ENCODE data around the gene MYRF.

The MYRF gene

DNA sequence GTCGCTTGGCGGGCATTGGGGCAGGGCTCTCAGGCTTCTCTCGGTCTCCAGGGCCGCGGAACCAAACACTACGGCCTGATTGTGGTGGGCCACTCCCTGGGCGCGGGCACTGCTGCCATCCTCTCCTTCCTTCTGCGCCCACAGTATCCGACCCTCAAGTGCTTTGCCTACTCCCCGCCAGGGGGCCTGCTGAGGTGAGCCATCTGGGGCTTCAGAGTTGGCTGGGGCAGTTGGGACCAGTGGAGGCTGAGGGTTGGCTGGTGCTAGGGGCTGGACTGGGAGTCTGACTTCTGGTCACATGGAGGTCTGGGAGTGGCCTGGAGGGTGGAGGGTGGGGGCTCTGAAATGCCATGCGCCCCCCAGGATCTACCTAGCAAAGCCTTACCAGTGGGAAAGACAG, 15.3 kb upstream of the MYRF start:
- H3K27ac ChIP-seq = no peak overlapping the region
- H3K4me3 ChIP-seq = no peak overlapping the region

GRCh38 chr11:61737636-61738386, 14.6 kb upstream of the MYRF start:
- Histone ChIP-seq H3K27ac (no peak overlapping the region), H3K4me3 (no peak overlapping the region)

DNA sequence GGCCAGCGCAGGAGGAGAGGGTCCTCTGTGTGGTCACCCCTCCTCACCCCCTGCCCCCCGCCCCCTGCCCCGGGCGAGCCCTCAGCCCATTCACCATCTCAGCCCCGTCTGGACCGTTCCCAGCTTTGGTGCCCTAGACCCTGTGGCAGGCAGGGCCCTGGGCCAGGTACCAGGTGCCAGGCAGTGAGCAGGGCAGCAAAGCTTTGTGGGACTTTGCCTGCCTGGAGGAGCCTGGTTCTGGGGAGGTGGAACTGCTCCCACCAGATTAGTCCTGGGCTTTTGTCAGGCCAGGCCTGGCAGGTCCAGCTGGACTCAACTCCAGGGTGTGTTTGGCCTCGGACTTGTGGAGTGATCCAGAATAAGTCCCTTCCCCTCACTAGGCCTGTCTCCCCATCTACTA, 13.7 kb upstream of the MYRF start:
- H3K27ac ChIP-seq = no peak overlapping the region
- no peak overlapping the region for H3K4me3 ChIP-seq

DNA sequence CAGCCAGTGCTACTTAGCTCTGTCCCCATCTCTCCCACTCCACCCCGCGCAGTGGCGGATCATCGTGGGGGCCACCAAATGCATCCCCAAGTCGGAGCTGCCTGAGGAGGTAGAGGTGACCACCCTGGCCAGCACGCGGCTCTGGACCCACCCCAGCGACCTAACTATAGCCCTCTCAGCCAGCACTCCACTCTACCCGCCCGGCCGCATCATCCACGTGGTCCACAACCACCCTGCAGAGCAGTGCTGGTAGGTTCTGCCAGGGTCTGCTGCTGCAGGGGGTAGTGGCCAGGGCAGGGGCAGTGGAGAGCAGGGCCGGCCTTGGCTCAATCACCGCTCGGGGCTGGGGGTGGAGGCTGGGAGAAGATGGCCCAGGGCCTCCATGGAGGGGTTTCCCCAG, 13.0 kb upstream of the MYRF start:
- Histone ChIP-seq H3K27ac (no peak overlapping the region), H3K4me3 (no peak overlapping the region)

DNA sequence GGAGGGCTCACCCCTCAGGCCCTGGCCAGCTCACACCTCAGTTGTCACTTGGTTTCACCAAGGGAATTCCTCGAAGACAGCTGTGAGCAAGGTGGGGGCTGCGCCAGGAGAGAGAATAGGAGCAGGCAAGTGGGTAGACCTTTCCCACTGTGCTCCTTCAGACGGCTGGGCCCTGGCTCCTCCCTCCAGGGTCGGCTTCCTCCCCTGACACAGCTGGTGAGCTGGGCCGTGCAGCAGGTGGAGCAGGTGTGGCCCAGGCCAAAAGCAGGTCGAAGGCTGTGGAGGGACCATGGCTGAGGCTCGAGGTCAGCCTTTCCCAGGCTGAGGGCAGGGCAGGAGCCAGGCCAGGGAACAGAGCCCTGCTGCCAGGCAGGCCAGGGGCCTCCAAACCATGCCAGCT, 12.5 kb upstream of the MYRF start:
- Histone ChIP-seq H3K27ac (no peak overlapping the region), H3K4me3 (no peak overlapping the region)

GRCh38 chr11:61742391-61742790, 10.0 kb upstream of the MYRF start:
- H3K27ac ChIP-seq = no peak overlapping the region
- no peak overlapping the region for H3K4me3 ChIP-seq

- H3K27ac ChIP-seq = no peak overlapping the region
- H3K4me3 ChIP-seq = no peak overlapping the region
Measured at GRCh38 chr11:61743486-61744095, 8.8 kb upstream of the MYRF start.

- Histone ChIP-seq H3K27ac (no peak overlapping the region), H3K4me3 (no peak overlapping the region)
Measured at GRCh38 chr11:61744181-61744580, 8.3 kb upstream of the MYRF start.

GRCh38 chr11:61744609-61745156, 7.8 kb upstream of the MYRF start:
- Histone ChIP-seq H3K27ac (no peak overlapping the region), H3K4me3 (no peak overlapping the region)

GRCh38 chr11:61745781-61746441, 6.5 kb upstream of the MYRF start:
- H3K4me3 ChIP-seq = no peak overlapping the region
- no peak overlapping the region for H3K27ac ChIP-seq

DNA sequence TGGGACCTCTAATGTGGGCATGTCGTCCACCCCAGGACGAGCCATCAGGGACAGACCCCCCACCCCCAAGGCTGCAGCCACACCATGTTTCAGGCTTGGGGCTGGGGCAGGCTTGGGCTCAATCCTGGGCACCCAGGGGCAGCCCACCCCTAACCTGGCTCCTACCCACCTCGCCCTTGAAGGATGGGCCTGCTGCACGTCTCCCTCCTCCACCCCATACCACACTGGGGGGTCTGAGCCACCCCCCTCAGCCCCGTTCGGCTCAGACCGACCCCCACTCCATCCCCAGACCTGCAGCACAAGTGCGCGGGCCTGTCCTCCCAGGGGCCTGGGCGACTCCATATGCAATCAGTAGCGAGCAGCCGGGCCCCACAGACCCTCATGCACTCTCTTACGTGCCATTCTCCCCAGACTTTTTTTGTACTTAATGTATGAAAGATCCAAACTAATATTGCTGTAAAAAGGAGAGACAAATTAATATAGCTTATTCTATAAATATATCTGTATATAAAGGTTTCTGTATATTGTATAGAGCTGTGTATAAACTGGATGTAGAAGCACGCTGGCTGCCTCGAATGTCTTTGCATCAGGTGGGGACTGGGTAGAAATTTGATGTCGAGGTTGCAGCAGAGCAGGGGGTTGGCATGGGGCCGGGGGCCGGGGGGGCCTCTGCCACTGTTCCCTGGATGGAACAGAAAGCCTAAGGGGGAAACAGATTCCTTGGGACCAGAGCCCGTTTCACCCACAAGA, 5.8 kb upstream of the MYRF start:
- Histone ChIP-seq H3K27ac (no peak overlapping the region), H3K4me3 (no peak overlapping the region)

- Histone ChIP-seq H3K27ac (peak overlapping the region in 1 of 21 experiments; percentile 16), H3K4me3 (no peak overlapping the region)
Measured at GRCh38 chr11:61747192-61747966, 5.1 kb upstream of the MYRF start.

DNA sequence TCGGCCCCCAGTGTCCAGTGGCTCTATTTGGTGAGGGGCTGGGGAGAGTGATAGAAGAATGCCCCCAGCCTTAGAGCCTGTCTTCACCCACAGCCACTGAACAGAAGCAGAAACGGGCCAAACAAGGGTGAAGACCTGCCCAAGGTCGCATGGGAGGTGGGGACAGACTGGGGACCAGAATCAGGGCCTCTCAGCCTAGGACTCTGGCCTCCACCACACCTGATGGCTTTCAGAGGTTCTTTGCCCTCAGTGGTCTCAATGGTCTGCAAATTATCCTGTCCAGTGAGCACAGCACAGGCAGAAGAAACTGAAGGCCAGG, 4.5 kb upstream of the MYRF start:
- H3K4me3 ChIP-seq = no peak overlapping the region
- peak overlapping the region in 1 of 21 experiments; percentile 16 for H3K27ac ChIP-seq

DNA sequence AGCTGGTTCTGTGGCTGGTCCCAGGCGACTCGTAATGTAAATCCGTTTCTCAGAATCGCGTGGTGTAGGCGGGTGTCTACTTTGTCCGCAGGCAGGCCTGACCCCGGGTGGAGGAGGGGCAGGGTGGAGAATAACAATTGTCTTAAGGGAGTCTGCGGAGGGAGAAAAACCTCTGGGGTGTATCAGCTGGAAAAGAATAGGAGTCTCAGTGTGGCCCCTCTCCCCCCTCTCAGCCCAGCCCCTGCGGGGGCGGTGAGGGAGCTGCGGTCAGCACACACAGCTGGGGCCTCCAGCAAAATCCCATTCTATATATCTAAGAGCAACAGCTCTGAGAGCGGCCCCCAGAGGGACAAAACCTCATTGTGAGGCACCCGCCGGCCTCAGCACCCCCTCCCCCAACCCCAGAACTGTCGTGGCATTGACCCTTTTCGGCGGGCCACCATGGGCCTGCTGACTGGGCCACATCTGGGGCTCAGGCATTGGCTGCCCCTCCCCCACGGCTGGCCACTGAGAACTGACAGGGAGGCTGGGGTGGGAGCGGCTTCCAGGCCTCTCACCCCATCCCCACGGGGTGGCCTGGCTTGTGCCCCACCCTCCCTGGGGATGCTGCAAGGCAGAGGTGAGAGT, 2.7 kb upstream of the MYRF start:
- no peak overlapping the region for H3K4me3 ChIP-seq
- no peak overlapping the region for H3K27ac ChIP-seq

- Histone ChIP-seq H3K27ac (no peak overlapping the region), H3K4me3 (no peak overlapping the region)
Measured at GRCh38 chr11:61750631-61751273, 1.7 kb upstream of the MYRF start.

- no peak overlapping the region for H3K4me3 ChIP-seq
- H3K27ac ChIP-seq = no peak overlapping the region
Measured at GRCh38 chr11:61751384-61751783, 1.1 kb upstream of the MYRF start.

- Histone ChIP-seq H3K4me3 (peak overlapping the region in 3 of 7 experiments; percentile 8 to 37 (median 13)), H3K27ac (no peak overlapping the region)
Measured at GRCh38 chr11:61752925-61753521, 587 bp downstream of the MYRF start.

DNA sequence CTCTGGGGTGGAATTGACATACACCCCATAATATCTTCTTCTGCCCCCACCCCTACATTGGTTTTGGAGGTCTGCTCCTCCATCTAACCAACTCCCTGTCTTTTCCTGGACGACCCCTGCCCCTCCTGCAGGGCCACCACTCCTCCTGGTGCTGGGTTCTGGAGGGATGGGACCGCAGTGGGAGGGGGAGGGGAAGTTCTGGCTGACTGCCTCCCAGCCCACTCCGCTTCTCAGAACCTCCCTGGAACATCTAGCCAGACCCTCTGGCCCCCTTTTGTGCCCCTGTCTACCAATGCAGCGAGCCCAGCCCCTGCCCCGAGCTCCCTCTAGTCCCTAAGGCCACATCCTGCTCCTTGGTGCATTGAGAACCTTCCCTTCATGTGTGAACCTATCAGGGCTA, 1.2 kb downstream of the MYRF start:
- no peak overlapping the region for H3K4me3 ChIP-seq
- H3K27ac ChIP-seq = no peak overlapping the region
